Kidney epithelial cell (primary cell): ENCODE measurements around the gene TSHZ2. TPM values are rescaled to one million over a fixed set of nuclear protein-coding genes. Genes with fewer than 3 reads are reported as not detected.
A peak's percentile ranks its signal among the peaks of the same experiment; 100 is the strongest.
"Not testable (repeated sequence)": the region's sequence is repeated elsewhere in the genome, so short reads cannot be mapped to it uniquely, and the experiment has no call there.

Experiments
- DNase-seq: peaks from one replicate; pipeline ENCODE4 v3.0.0-alpha.2; 2010; ENCODE audit warnings: low read depth
- H3K27me3 ChIP-seq: 2 replicates; pipeline ENCODE4 v1.6.0; 2011; ENCODE audit warnings: low read length; ENCODE audit not compliant: control insufficient read depth, insufficient read depth
- H3K36me3 ChIP-seq: 2 replicates; pipeline ENCODE4 v1.5.1; 2011; ENCODE audit warnings: low read length; ENCODE audit not compliant: control insufficient read depth, insufficient read depth
- H3K4me3 ChIP-seq: 2 replicates; pipeline ENCODE4 v1.5.1; 2011; ENCODE audit warnings: low read depth, mild to moderate bottlenecking, control low read depth, low read length
- total RNA-seq: library from RNA; depleted of rRNA; stranded (reverse); fragments of >200 nt; gene quantifications from 2 replicates; pipeline ENCODE4 v1.2.3, GENCODE V29; 2015
- TF ChIP-seq, protein P1 (sequence below): IDR thresholded peaks from 2 replicates; pipeline ENCODE4 v1.5.1; 2011; ENCODE audit warnings: mild to moderate bottlenecking, moderate library complexity, low read length, control low read depth, inconsistent platforms; ENCODE audit not compliant: insufficient read depth, poor library complexity, severe bottlenecking

Gene TSHZ2
- total RNA-seq, 1 donor from 2014 or later, result 1.0 TPM

DNA sequence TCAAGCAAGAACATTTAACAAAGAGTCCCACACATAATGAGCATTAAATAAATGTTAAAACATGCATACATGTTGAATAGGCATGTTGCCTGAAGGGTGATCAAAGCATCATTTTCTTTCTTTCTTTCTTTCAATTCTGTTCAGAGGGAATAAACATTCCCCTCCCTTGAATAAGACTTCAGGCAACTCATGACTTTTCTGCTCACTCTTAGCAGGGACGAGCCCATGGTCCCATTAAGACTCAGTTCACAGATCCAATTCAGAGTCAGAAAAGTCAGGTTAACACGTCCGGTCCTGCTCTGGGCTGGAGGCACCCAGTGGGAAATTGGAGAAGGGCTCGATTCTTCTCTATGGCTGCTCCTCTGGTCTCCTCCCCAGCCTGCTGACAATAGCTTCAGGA, 439.7 kb downstream of the TSHZ2 start:
- H3K27me3 ChIP-seq, result no peaks in the 10 kb centered on the region

DNA sequence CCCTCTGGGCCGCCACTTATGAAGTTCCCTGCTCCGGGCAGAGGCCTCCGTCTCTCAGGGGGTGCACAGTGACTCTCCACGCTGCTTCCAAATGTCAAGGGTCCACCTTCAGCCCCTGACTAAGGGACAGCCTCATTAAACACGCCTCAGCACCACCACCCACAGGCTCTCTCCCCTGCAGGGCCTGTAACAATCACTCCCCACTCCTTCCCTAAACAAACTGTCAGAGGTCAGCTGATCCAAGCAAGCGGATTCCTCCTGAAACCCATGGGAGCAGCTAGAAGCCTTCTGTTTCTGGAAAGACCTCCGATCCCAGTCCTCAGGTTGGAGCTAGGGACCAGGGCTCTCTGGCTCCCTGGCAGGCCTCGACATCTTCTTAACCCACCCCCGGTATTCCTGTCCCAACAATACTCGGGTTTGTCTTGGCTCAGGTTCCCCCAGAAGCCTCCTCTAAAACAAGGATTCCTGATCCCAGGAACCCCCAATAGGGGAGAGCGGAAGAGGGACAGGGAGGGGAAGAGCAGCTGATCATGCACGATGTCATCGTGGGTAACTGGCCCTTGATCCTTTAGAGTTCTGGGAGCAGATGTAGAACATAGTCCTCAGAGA, 440.5 kb downstream of the TSHZ2 start:
- DNase-seq, result no peak
- Histone ChIP-seq H3K36me3 (no peaks in the 10 kb centered on the region), H3K4me3 (no peak overlapping the region), H3K27me3 (no peaks in the 10 kb centered on the region)
- TF ChIP-seq, protein P1, sequence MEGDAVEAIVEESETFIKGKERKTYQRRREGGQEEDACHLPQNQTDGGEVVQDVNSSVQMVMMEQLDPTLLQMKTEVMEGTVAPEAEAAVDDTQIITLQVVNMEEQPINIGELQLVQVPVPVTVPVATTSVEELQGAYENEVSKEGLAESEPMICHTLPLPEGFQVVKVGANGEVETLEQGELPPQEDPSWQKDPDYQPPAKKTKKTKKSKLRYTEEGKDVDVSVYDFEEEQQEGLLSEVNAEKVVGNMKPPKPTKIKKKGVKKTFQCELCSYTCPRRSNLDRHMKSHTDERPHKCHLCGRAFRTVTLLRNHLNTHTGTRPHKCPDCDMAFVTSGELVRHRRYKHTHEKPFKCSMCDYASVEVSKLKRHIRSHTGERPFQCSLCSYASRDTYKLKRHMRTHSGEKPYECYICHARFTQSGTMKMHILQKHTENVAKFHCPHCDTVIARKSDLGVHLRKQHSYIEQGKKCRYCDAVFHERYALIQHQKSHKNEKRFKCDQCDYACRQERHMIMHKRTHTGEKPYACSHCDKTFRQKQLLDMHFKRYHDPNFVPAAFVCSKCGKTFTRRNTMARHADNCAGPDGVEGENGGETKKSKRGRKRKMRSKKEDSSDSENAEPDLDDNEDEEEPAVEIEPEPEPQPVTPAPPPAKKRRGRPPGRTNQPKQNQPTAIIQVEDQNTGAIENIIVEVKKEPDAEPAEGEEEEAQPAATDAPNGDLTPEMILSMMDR, result no peak

More for the DNA sequence above, 439.7 kb downstream of the TSHZ2 start:
- H3K4me3 ChIP-seq, result no peak overlapping the region
- H3K36me3 ChIP-seq, result no peaks in the 10 kb centered on the region
- TF ChIP-seq, protein P1, result no peak
- no peak for DNase-seq

DNA sequence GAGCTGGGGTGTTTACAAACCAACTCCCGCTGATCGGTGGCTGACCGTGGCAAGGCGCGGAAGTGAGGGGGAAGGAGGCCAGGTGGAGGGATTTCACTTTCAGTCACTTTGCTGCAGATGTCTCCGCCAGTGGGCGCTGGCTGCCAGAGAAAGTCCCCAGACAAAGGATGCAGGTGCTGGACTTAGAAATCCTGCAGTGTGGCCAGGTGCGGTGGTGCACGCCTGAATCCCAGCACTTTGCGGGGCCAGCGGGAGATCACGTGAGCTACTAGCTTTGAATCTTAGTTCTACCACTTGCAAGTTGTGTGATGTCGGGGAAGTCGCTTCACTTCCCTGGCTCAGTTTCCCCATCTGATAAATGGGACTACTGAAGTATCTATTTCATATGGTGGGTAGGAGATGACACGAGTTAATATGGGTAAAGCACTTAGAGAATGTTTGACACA, 441.1 kb downstream of the TSHZ2 start:
- no peak overlapping the region for H3K4me3 ChIP-seq
- TF ChIP-seq, protein P1, result peak; percentile 64
- no peaks in the 10 kb centered on the region for H3K36me3 ChIP-seq
- no peak for DNase-seq
- H3K27me3 ChIP-seq, result no peaks in the 10 kb centered on the region

DNA sequence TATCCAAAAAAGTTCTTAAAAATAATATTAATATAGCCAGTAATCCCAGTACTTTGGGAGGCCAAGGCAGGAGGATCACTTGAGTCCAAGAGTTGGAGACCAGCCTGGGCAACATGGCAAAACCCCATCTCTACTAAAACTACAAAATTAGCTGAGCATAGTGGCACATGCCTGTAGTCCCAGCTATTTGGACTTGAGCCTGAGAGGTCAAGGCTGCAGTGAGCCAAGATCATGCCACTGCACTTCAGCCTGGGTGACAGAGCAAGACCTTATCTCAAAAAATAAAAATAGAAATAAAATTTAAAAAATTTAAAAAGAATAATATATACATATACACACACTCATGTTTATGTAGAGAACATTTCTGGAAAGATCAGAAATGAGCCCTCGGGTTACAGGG, 441.7 kb downstream of the TSHZ2 start:
- not testable (repeated sequence) for H3K27me3 ChIP-seq, H3K4me3 ChIP-seq, DNase-seq, H3K36me3 ChIP-seq

DNA sequence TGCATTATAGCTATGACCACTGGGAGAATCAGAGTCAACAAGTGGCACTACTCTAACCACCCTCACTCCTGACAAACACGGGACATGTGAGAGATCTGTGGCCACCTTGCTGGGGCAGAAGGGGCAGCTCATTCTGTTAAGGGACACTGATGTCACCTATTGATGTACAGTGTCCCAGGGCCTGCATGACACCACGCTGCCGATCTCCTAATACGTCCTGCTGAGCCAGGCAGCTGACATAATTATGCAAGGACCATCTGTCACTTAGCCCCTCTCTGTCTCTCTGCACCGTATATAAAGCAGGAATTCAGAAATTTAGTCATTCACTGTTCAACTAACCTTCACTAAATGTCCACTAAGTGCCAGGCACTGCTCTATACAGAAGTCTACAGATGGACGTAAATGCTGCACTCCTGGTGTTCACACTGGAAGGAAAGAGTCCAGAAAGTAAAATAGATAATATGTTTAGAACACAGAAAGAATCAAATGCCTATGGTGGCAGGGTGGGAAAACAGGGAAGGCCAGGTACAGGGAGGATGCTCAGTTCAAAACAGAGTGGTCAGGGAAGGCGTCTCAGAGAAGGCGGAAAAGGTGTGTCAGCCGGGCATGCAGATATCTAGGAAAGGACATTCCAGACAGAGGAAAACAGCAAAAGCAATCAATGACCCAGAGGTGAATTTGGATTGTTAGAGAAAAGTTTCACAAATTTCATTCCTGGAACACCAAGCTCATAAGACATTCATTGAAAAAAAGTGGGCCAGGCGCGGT, 447.7 kb downstream of the TSHZ2 start:
- no peaks in the 10 kb centered on the region for H3K27me3 ChIP-seq
- H3K4me3 ChIP-seq, result no peak overlapping the region
- TF ChIP-seq, protein P1, result no peak
- no peak for DNase-seq
- no peaks in the 10 kb centered on the region for H3K36me3 ChIP-seq

DNA sequence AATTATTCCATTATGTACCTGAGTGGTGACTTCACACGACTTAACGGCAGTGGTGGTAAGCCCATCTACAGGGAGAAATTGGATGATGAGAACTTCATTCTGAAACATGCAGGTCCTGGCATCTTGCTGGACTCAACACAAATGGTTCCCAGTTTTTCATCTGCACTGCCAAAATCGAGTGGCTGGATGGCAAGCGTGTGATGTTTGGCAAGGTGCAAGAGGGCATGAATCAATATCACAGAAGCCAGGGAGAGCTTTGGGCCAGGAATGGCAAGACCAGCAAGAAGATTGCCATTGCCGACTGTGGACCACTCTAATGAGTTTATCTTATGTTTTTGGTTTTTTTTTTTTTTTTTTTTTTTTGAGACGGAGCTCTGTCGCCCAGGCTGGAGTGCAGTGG, 449.2 kb downstream of the TSHZ2 start:
- DNase-seq, result no peak
- Histone ChIP-seq H3K27me3 (no peaks in the 10 kb centered on the region), H3K36me3 (no peaks in the 10 kb centered on the region), H3K4me3 (no peak overlapping the region)
- TF ChIP-seq, protein P1, result no peak
